ENCODE measurements around the gene ZNF367. TPM values are rescaled to one million over a fixed set of nuclear protein-coding genes. Genes with fewer than 3 reads are reported as not detected.

The ZNF367 gene
- total and polyA plus RNA-seq, 9 of the 15 experiments (the other 6 are each of a cell fraction or from before 2014, with no cell fraction given) = 2.7 to 14.4 (median 10.0) TPM

GRCh38 chr9:96420468-96421219 lies 2.5 kb upstream of the ZNF367 start (continued):
- no peak for TF ChIP-seq HNRNPH1 (optimal IDR thresholded peaks at IDR 0.05; ENCODE audit: low read depth, low read length)
- peak; percentile 97 for TF ChIP-seq ZKSCAN8 (CRISPR knock-in tag; IDR thresholded peaks at IDR 0.05)
- TF ChIP-seq MLX (CRISPR knock-in tag; conservative IDR thresholded peaks at IDR 0.05) = peak in 1 of 2 experiments; percentile 87; a peak in 1 of 4 replicates
- peak; percentile 97 for TF ChIP-seq PATZ1 (CRISPR knock-in tag; IDR thresholded peaks at IDR 0.05; ENCODE audit: borderline replicate concordance)
- no peak for TF ChIP-seq RERE (CRISPR knock-in tag; IDR thresholded peaks at IDR 0.05; ENCODE audit: borderline replicate concordance)
- peak; percentile 99 for TF ChIP-seq ZNF668 (CRISPR knock-in tag; IDR thresholded peaks at IDR 0.05)
- peak; percentile 47; the same call in 1 of the 2 replicates for TF ChIP-seq CTBP1 (IDR thresholded peaks at IDR 0.05; ENCODE audit: borderline replicate concordance)
- peak; percentile 94 for TF ChIP-seq PHB (CRISPR knock-in tag; IDR thresholded peaks at IDR 0.05)
- no peak for TF ChIP-seq ILF3 (IDR thresholded peaks at IDR 0.05; ENCODE audit: borderline replicate concordance)
- peak; percentile 98 for TF ChIP-seq SMAD3 (CRISPR knock-in tag; conservative IDR thresholded peaks at IDR 0.05)
- TF ChIP-seq ARNT (IDR thresholded peaks at IDR 0.05) = no peak
- TF ChIP-seq, protein P1, sequence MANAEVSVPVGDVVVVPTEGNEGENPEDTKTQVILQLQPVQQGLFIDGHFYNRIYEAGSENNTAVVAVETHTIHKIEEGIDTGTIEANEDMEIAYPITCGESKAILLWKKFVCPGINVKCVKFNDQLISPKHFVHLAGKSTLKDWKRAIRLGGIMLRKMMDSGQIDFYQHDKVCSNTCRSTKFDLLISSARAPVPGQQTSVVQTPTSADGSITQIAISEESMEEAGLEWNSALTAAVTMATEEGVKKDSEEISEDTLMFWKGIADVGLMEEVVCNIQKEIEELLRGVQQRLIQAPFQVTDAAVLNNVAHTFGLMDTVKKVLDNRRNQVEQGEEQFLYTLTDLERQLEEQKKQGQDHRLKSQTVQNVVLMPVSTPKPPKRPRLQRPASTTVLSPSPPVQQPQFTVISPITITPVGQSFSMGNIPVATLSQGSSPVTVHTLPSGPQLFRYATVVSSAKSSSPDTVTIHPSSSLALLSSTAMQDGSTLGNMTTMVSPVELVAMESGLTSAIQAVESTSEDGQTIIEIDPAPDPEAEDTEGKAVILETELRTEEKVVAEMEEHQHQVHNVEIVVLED (CRISPR knock-in tag; IDR thresholded peaks at IDR 0.05) = peak; percentile 83

Data from K562 (cell line).